Activated CD8-positive, alpha-beta memory T cell treated with anti-CD3 and anti-CD28 coated beads, Interleukin-2, amount 50 U/mL, for 1 hour (primary cell): ENCODE data around the gene ELAVL4.

ENCODE experiments used
- DNase-seq: peaks from one replicate; pipeline ENCODE4 v3.0.0-alpha.2; 2020; ENCODE audit errors: extremely low read depth

Gene ELAVL4

GRCh38 chr1:50179639-50180038, 70.9 kb downstream of the ELAVL4 start:
- DNase-seq: no peak

- no peak for DNase-seq
Measured at GRCh38 chr1:50180367-50180766, 71.6 kb downstream of the ELAVL4 start.

DNA sequence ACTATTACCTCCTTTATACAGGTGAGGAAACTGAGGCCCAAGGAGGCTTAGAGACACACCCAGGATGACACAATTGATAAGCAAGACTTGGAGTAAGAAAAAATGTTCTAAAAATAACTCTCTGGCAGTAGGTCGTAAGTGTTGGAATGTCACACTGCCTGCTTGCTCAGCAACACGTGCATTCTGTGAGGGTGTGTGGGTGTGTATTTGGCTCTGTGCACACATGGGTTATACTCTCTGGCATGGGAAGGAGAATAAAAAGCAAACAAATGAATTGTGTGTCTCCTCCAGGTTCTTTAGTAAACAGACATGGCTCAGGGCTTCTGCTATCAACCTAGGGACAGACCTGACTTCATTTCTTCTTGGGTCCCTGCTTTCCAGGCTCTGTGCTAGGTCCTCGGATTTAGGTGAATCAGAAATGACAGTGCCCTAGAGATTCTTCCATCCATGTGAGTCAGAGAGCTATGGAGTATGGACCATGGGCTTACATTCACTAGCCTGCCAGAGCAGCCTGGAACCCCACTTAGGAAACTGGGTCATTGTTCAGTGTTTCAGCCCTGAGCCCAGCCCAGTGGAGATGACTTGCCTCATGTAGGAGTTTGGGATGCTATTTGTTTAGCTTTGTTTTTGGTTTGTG, 72.4 kb downstream of the ELAVL4 start:
- no peak for DNase-seq

GRCh38 chr1:50183378-50184133, 74.8 kb downstream of the ELAVL4 start:
- no peak for DNase-seq

- no peak for DNase-seq
Measured at GRCh38 chr1:50189369-50189768, 80.6 kb downstream of the ELAVL4 start.

DNA sequence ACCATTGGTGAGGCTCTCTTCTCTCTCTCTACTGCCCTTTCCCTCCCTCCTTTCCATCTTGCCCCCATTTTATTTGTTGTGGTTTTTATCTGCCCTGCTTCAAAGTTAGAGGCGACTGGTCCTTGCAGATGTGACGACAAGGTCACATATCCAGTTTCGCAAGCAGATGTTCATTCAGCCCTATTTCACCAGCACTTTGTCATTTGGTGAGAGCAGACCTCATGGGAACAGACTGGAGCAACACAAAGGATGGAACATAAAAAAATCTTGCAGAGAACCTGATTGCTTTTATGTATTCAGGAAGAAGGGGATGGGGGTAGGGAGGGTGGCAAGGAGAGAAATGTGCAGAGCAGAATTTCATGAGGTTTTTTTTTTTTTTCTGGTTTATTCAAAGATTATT, 84.3 kb downstream of the ELAVL4 start:
- DNase-seq: no peak

DNA sequence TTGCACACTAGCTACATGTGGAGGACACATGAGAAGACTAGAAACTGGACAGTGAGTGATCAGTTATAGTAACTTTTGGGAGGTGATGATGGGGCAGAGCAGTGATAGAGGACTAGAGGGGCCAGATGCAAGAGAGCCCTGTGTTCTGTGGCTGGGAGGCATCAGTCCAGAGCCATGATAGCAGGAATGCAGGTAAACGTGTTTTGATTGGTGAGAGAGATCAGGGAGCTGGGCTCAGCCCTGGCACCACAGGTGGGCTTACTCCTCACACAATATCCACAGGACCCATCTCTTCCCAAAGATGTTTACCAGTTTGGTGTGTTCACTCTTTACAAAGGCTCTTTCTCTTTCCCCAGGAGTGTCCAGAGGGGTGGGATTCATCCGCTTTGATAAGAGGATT, 86.5 kb downstream of the ELAVL4 start:
- no peak for DNase-seq

DNA sequence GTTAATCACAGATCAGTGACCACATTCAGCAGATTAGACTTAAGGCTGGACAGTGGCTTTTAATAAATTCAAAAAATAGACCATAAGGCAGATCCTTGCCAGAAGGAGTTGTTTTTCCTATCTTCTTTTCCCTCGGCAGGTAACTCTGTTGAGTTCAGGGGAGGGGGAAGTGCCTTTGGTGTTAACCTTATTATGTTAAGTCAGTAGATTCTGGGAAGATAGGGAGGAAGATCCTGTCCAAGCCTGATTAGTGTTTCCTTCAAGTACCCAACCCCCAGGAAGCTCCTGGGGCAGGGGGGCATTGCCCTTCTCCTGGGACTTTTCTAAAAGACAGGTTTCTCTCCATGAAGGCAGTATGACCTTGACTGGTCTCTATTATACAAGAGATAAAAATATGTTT, 87.4 kb downstream of the ELAVL4 start:
- no peak for DNase-seq

DNA sequence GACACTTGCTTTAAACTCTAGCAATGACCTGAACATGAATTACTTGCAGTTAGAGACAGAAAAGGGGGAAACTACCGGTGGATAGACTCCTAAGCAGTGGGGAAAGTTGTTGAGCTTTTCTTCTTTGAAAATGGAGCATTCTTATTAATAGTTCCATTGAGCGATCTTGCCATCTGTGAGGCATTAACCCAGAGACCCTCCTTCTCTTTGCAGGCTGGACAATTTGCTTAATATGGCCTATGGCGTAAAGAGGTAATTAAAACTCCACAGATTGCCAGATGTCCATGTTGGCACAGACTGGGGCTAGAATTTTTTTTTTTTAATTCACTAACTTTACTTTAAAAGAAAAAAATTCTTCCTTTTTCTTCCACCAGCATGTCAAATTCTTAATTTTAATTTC, 88.5 kb downstream of the ELAVL4 start:
- no peak for DNase-seq

- no peak for DNase-seq
Measured at GRCh38 chr1:50208315-50208714, 99.6 kb downstream of the ELAVL4 start.

GRCh38 chr1:50208756-50209155, 100.0 kb downstream of the ELAVL4 start:
- no peak for DNase-seq

DNA sequence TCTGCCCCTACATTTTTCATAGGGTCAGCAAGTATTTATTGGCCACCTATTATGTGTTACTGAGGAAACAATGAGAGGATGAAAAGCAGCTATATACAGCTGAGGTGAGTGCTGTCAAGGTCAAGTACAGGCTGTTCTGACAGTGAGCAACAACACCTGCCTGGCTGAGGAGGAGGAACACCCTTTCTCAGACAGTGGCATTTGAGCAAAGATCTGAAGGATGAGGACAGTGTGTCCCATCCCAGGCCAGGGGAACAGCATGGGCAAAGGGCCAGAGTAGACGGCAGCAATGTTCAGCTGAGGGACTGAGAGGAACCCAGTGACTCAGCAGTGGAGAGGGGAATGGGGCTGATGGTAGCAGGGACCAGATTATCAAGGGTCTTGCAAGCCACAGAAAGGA, 101.0 kb downstream of the ELAVL4 start:
- DNase-seq: no peak

DNA sequence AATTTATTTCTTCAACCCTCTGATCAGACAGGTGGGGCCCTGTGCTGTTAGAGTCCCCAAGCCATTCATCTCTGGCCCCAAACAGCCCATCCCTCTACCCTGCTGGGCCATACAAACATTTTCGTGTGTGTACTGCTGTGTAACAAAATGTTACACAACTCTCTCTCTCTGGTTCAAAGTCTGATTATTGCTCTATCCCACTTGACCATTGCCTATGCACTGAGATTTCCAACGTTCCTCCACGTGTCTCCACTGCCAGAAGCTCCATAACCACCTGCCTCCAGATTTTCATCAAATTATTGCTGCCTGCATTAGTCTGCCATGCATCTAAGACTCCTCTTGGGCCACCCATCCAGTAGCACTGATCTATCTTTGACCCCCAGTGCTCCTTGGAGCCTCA, 104.8 kb downstream of the ELAVL4 start:
- DNase-seq: no peak

- no peak for DNase-seq
Measured at GRCh38 chr1:50214717-50215116, 106.0 kb downstream of the ELAVL4 start.

DNA sequence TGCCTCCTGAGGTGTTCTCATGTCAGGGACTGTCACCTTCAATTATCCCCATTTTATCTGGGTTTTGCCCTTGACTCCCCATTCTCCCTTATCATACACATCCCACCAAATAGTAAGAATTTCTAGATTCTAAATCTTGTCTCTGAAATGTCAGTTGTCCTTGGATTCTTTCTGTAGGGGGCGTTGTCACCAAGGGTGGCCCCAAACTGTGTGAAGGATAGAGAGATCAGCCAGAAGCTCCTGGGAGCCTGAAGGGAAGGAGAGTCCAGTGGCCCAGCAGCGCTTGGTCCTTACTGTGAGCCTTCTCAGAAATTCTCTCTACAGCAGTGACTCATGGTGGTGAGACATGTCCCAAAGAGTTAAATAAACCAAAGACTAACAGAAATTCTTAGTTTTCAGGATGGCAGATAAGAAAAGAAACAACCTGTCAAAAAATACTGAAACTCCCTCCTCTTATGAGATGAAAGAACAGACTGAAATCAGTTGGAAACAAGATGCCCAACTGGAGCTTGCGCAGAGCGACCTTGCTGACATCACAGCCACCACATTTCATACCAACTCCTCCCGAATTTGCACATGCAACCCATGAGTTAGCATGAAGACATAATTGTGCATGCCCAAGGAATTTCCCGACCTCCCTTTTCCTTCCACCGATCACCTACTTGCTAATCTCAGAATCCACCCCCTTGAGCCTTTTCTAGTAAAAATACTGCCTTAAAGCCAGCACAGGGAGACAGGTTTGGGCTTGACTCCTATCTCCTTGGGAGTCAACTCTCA, 109.8 kb downstream of the ELAVL4 start:
- no peak for DNase-seq

- DNase-seq: no peak
Measured at GRCh38 chr1:50228871-50229384, 120.2 kb downstream of the ELAVL4 start.

GRCh38 chr1:50231209-50231608, 122.5 kb downstream of the ELAVL4 start:
- DNase-seq: no peak

DNA sequence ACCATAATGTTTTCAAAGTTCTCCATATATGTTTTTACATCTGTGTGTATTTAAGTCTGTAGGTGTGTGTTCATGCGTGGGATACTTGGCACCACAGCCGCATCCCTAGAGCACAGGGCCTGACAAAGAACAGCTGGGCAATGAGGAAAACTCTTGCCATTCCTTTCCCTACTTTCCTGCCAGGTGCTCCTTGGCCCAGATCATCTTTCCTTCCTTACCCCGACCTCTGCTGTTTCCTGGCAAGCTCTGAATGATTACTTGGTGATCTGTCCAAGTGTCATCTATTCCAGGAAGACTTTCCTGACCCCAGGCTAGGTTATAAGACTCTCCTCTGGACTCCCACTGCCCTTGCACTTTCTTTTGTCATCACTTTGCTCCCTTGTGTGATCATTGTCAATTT, 123.6 kb downstream of the ELAVL4 start:
- DNase-seq: no peak

GRCh38 chr1:50236656-50237055, 127.9 kb downstream of the ELAVL4 start:
- no peak for DNase-seq

DNA sequence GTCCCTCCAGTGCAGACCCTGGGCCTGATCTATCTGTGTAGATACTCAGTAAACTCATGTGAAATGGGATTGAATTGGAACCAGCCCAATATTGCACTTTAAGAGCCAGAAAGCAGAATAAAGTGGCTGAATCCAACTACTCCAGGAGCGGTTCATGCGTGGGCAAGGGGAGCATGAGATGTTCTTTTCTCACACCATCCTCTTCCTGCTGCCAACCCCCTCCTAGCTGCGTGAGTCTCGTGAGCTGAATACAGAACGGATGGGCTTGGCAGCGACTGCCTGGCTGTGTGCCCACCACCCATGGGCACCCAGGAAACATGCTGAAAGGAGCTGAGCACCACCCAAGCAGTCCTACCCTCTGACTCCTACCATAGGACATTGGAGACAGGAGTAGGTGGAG, 128.3 kb downstream of the ELAVL4 start:
- no peak for DNase-seq

GRCh38 chr1:50243939-50244338, 135.2 kb downstream of the ELAVL4 start:
- DNase-seq: no peak

GRCh38 chr1:50246869-50247268, 138.1 kb downstream of the ELAVL4 start:
- no peak for DNase-seq

- DNase-seq: no peak
Measured at GRCh38 chr1:50251702-50252101, 143.0 kb downstream of the ELAVL4 start.
